HG02852 (cell line): ENCODE data around the gene BRD1.

Source experiments
- ATAC-seq: cut with Tn5 transposase; IDR thresholded peaks from one replicate; pipeline ENCODE4 v1.9.1; 2021; ENCODE audit warnings: mild to moderate bottlenecking, moderate library complexity; ENCODE audit not compliant: unreplicated experiment

Gene BRD1

GRCh38 chr22:49803737-49804375 is 23.8 kb downstream of the BRD1 start:
- no peak for ATAC-seq

- ATAC-seq, result no peak
Observed at GRCh38 chr22:49803134-49803533, 24.5 kb downstream of the BRD1 start.

GRCh38 chr22:49801391-49802060 is 26.1 kb downstream of the BRD1 start:
- ATAC-seq, result no peak

- no peak for ATAC-seq
Observed at GRCh38 chr22:49800408-49801238, 27.1 kb downstream of the BRD1 start.

GRCh38 chr22:49799431-49800075 is 28.1 kb downstream of the BRD1 start:
- no peak for ATAC-seq

DNA sequence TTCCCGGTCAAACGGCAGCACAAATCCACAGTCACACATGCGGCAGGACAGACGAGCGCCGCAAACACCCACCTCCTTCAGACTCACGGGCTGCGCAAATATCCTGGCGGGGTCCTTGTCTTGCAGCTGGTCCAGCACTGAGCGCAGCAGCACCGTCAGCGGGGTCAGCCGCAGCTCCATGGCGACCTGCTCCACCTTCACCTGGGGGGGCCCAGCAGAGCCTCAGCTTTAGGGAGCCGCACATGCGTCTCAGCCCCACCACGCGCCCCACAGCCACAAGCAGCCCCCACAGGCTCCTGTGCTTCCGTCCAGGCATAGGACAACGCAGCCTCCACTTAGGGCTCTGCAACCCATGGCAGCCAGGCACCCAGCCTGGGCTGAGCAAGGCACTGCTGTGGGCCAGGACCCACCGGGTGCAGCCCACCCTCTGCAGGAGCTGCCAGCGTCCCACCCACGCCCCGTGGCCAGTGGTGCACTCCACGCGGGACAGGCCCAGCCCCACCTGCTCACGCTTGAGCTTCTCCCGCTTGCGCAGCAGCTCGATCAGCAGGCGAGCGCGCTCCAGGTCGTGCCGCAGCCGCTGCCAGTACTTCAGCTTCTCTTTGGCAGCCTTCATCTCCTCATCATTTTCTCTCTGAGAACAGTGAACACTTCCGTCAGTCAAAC is 29.1 kb downstream of the BRD1 start:
- ATAC-seq, result no peak

- no peak for ATAC-seq
Observed at GRCh38 chr22:49797706-49798105, 30.0 kb downstream of the BRD1 start.

GRCh38 chr22:49796596-49797270 is 30.9 kb downstream of the BRD1 start:
- no peak for ATAC-seq

- ATAC-seq, result no peak
Observed at GRCh38 chr22:49795521-49795920, 32.2 kb downstream of the BRD1 start.

GRCh38 chr22:49793871-49794270 is 33.8 kb downstream of the BRD1 start:
- ATAC-seq, result no peak

GRCh38 chr22:49793296-49793695 is 34.4 kb downstream of the BRD1 start:
- ATAC-seq, result no peak

DNA sequence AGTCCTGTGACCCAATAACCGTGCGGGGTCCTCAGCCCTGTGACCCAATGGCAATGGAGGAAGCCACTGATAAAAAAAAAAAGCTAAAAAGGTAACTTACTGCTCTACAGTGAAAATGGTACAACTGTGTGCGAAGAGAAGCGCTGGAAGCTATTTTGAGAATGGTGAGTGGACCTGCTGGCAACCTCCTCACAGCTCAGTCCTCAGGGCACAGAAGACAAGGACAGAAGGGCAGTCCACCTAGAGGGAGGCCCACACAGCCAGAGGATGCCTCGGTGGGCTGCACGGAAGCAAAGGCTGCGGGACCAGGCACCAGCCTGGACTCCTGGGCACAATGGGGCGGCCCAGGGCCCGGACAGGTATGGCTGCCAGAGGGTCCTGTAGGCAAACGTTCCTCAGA is 35.6 kb downstream of the BRD1 start:
- ATAC-seq, result no peak

- no peak for ATAC-seq
Observed at GRCh38 chr22:49791682-49792081, 36.0 kb downstream of the BRD1 start.

DNA sequence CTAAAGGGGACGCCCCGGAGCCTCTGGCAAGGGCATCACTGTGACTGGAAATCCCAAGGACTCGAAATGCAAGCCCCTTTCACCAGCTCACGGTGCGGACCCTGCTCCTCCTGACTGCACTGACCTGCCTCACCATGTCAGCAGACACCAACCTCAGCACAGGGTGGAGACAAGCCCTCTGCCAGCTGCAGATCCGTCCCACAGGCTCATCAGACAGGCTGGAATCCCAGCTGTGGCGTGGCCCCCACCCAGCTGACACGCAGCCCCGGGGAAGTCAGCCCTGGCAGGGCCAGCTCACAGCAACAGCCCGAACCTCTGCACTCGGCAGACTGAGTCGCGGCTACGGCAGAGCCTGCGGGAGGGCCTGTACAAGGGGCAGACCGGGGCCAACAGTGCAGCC is 36.8 kb downstream of the BRD1 start:
- no peak for ATAC-seq

DNA sequence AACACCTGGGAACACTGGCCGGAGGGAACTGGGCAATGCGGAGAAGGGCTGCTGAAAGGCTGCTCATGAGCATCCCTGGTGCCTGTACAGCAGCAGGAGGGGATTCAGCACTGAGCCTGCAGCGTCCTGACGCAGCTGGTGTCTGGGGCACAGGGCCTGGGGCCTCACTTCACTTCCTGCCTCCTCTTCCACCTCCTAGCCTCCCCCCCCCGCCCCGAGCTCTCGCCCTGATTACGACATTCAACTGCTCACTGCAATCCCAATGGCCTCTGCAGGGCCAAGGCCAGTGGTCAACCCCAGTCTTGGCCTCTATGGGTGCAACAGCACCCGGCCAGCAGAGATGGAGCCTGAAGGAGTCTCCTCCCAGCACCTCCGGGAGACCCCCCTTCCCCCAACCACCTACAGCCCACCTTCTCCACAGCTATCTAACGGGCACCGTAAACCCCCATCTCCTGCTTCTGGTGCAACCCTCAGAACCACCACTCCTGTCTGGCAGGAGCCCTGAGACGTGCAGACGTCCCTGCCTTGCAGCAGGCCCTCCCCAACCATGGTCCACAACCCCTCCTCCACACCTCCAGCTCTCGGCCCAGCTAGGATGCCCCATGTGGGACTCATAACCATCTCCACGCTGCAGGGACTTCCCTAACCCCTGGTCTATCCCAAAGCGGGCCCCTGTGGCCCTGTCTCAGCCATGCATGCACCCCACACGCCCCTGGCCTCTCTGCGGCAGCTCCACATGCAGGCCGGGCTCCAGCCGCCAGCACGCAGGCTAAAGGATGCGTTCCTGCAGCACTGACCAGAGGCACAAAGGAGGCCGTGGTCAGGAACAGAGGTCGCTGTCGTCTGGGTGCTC is 38.2 kb downstream of the BRD1 start:
- ATAC-seq, result no peak

DNA sequence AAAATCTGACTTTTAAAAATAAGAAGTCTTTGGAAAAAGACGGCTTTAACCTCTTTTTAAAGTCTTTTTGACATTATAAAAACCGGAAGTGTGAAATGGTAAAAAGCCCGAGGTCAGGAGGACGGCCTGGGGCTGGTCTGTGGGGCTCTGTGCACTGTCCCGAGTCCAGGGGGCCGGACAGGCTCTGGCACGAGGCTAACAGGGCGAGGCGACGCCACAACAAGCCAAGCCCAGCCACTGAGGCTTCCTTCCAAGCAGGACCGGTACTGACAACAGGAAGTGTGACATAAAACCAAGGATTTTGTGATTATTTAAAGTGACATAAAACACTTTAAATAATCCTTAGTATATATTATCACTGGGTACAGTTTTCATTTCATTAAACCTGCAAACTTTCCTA is 39.2 kb downstream of the BRD1 start:
- ATAC-seq, result no peak

DNA sequence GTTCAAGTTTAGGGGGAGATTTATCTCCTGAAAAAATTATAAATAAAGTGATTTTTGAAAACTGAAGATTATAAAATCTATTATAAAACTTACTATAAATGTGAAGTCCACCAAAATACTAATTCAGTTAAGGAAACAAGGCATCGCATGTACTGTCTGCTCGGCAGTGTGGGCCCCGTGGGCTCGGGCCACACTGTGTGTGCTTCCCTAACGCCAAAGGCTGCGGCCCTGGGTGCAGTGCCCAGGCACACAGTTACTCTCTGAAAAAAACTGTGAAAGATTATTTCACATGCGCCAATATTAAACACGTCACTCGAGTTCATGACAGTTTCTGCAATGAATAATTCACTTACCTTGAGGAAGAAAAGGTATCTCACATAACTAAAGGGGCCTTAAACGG is 39.8 kb downstream of the BRD1 start:
- ATAC-seq, result no peak

DNA sequence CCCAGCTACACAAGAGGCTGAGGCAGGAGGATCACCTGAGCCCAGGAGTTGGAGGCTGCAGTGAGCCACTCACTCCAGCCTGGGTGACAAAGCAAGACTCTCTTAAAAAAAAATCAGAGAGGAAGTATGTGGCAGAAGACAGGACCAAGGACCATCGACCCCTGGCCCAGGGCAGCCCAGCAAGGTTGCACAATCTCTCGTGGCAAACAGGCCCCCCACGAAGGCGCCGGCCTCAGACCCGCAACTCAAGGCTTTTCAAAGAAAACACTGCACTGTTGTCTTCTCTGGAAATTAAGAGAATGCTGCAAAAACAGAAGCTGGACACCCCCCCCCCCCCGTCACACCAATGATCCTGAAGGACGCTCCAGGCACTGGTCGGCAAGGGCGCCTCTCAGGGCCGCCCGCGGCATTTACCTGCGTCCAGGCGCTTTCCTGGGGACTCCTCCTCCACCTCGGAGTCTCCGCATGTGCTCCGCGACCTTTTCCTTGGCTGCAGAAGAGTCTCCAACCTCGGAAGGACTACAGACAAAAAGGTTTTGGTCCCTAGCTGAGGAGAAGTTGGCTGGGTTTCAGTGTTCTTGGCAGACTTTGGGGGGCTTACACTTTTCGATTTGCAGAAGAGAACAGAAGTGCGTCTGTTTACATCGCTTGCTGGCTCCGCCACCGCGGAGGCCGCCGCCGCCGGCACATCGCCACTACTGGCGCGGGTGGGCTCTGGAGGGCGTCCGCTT is 40.5 kb downstream of the BRD1 start:
- no peak for ATAC-seq
